HG03045 (cell line): Measurements from ENCODE around the gene SLC39A9.

Experiments used
- ATAC-seq: cut with Tn5 transposase; IDR thresholded peaks from one replicate; pipeline ENCODE4 v1.9.1; 2021; ENCODE audit warnings: mild to moderate bottlenecking, moderate library complexity; ENCODE audit not compliant: unreplicated experiment

SLC39A9 gene

DNA sequence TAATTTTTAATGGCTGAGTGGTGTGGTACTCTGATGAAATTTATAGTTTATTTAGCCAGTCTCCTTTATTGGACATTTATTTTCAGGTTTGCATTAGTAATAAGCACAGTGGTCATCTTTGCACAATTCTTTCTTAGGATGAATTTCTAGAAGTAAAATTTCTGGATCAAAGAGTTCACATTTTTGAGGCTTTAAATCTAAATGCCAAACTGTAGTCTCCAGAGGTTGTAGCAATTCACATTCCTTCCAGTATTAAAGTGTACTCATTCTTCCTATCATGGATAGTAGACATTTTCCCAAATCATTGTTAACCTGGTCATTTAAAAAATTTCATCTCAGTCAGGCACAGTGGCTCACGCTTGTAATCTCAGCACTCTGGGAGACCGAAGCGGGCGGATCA is 24.8 kb downstream of the SLC39A9 start:
- no peak for ATAC-seq

DNA sequence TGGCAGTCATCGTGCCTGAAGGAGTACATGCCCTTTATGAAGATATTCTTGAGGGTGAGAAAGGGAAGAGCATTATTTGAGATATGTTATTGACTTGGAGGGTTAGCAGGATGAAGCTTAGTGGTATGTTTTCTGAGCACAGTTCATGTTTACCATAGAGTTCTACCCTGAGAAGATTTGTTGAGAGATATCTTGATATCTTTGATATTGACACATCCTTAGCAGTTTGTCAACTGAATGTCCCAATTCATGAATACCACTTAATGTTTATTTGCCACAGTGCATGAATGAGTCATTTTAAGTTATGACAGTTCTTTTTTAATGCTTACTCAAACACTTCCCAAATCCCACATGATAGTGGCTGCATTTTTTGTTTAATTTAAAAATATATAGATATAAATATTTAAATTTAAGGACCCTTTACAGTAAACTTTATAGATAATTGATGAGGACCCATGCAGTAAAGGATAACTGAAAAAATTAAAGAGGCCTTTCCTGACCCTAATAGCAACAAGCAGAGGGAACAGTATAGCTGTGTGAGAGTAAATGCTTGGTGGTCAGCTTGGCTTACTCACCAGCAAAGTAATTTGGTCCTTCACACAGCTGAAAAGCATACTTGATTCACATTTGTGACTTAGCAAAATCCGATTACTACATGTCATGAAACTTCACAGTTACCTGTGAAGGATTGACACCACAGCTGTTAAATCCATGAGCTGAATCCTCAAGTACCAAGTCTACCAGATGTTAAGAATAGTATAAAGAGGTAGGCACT is 25.8 kb downstream of the SLC39A9 start:
- ATAC-seq = no peak

DNA sequence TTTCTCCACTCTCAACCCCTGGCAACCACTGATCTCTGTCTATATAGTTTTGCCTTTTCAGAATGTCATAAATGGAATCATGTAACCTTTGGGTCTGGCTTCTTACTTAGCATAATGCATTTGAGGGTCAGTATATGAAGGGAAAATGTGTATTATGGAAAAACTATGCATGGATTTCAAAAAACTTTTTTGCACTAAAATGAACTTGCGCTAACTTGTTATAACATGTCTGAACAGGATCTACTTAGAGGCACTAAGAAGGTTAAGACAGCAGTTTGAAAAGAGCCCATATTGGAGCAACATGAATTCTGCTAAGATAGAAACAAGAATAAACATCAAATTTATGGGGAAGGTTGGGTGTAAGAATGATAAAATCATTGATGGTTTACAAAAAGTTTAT is 29.1 kb downstream of the SLC39A9 start:
- ATAC-seq = no peak

DNA sequence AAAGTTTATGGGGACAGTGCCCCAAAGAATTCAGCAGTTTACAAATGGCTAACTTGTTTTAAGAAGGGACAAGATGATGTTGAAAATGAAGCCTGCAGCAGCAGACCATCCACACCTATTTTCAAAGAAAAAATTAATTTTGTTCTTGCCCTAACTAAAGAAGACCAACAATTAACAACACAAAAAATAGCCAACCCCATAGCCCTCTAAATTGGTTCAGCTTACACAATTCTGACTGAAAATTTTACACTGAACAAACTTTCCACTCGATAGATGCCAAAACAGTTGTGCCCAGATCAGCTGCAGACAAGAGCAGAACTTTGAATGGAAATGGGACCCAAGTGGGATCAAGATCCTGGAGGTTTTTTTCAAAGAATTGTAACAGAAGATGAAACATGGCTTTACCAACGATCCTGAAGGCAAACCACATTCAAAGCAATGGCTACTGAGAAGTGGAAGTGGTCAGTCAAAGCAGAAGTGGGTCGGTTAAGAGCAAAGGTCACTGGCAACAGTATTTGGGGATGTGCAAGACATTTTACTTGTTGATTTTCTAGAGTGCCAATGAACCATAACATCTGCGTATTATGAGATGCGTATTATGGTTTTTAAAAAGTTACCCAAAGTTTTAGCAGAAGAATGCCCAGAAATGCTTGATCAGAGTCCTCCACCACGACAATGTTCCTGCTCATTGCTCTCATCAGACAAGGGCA is 30.0 kb downstream of the SLC39A9 start:
- ATAC-seq = no peak

DNA sequence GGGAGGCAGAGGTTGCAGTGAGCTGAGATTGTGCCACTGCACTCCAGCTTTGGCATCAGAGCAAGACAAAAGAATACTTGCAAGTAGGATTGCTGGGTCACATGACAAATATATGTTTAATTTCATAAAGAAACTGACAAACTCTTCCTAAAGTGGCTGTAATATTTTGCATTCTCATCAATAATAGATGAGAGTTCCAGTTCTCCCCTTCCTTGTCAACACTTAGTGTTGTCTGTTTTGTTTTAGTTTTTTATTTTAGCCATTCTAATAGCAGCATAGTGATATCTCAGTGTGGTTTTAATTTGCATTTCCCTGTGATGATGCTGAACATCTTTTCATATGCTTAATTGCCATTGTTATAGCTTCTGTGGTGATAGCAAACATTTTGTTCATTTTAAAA is 31.2 kb downstream of the SLC39A9 start:
- no peak for ATAC-seq

DNA sequence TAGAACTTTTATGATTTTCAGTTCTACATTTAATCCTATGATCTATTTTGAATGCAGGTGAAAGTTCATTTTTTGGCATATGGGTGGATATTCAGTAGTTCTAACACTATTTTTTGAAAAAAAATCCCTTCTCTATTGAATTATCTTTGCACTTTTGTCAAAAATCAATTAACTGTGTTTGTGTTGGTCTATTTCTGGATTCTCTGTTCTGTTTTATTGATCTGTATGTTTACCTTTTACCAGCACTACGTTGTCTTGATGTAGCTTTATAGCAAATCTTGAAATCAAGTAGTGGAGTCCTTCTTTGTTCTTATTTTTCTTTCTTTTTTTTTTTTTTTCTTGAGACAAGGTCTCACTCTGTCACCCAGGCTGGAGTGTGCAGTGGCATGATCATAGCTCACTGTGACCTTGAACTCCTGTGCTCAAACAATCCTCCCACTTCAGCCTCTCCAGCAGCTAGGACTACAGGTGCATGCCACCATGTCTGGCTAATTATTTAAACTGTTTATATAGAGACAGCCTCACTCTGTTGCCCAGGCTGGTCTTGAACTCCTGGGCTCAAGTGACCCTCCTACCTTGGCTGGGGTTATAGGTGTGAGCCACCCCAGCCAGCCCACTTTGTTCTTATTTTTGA is 31.9 kb downstream of the SLC39A9 start:
- ATAC-seq = no peak

DNA sequence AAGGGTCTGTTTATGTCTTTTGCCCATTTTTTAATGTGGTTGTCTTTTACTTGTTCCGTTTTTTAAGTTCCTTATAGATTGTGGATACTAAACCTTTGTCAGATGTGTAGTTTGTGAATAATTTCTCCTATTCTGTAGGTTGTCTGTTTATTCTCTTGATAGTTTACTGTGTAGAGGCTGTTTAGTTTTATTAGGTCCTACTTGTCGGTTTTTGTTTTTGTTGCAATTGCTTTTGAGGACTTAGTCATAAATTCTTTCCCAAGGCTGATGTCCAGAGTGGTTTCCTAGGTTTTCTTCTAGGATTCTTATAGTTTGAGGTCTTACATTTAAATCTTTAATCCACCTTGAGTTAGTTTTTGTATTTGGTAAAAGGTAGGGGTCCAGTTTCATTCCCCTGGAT is 33.9 kb downstream of the SLC39A9 start:
- ATAC-seq = no peak

DNA sequence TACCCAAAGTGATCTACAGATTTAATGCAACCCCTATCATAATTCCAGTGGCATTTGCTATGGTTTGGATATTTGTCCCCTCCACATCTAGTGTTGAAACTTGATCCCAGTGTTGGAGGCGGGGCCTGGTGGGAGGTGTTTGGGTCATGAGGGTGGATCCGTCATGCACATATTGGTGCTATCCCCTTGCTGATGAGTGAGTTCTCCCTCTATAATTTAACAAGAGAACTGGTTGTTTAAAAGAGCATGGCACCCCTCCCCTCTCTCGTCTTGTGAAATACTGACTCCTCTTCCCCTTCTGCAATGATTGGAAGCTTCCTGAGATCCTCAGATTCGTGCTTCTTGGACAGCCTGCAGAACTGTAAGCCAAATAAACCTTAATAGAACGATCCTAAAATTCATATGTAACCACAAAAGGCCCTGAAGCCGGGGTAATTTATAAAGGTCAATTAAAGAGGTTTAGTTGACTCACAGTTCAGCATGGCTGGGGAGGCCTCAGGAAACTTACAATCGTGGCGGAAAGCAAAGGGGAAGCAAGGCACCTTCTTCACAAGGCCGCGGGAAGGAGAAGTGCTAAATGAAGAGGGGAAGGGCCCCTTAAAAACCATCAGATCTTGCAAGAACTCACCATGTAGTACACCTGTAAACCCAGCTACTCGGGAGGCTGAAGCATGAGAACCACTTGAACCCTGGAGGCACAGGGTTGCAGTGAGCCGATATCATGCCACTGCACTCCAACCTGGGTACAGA is 41.2 kb downstream of the SLC39A9 start:
- no peak for ATAC-seq

DNA sequence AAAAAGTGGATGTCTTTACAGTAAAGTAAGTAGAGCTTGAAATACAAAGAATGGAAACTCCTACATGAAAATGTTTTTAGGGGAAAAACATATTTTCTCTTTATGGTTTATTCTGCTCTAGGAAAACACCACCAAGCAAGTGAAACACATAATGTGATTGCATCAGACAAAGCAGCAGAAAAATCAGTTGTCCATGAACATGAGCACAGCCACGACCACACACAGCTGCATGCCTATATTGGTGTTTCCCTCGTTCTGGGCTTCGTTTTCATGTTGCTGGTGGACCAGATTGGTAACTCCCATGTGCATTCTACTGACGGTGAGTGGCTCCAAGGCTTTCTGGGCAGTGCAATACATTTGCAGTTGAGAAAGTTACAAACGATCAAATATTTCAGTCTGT is 43.5 kb downstream of the SLC39A9 start:
- peak; percentile 70 for ATAC-seq

DNA sequence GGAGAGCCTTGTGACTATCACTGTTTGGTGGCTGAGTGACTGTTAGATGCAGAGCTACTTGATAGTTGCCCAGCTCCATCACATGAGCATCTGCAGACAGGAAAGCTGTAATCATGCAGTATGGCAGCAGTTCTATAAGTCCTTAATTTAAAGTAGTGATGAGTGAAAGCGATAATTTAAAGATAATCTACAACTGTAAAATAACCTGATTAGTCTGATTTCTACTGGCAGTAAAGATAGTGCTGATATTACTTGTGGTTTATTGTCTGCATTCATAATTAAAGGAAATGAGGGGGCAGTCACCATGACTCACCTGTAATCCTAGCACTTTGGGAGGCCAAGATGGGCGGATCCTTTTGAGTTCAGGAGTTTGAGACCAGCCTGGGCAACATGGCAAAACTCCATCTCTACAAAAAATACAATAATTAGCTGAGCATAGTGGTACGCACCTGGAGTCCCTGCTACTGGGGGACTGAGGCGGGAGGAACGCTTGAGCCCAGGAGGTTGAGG is 44.9 kb downstream of the SLC39A9 start:
- ATAC-seq = no peak

DNA sequence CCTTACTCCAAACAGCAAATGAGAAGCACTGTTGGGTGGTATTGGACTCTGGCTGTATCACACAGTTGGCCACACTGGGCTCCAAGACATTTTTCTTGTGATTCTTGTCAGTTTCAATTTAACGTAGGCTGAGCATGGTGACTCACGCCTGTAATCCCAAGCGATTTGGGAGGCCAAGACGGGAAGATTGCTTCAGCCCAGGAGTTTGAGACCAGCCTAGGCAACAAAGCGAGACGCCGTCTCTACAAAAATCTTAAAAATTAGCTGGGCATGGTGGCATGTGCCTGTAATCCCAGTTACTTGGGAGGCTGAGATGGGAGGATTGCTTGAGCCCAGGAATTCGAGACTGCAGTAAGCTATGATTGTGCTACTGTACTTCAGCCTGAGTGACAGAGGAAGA is 50.7 kb downstream of the SLC39A9 start:
- ATAC-seq = no peak

DNA sequence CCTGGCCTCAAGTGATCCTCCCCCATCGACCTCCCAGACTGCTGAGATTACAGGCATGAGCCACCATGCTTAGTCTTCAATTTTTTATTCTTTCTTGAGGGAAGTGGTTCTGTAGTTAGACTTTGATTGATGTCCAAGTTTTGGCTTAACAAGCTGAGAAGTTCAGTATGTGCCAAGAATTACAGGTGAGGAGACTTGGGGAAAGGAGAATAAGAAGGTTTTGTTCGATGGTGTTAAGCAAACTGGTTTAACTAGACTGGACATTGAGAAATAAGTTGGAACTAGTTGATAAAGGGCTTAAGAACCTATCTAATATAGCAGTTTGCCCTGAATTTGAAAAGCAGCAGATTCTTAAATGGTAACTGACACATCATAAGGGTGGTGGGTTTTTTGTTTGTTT is 53.4 kb downstream of the SLC39A9 start:
- ATAC-seq = no peak

DNA sequence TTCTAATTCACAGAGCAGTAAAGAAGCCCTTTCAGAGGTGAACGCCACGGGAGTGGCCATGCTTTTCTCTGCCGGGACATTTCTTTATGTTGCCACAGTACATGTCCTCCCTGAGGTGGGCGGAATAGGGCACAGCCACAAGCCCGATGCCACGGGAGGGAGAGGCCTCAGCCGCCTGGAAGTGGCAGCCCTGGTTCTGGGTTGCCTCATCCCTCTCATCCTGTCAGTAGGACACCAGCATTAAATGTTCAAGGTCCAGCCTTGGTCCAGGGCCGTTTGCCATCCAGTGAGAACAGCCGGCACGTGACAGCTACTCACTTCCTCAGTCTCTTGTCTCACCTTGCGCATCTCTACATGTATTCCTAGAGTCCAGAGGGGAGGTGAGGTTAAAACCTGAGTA is 59.9 kb downstream of the SLC39A9 start:
- no peak for ATAC-seq

DNA sequence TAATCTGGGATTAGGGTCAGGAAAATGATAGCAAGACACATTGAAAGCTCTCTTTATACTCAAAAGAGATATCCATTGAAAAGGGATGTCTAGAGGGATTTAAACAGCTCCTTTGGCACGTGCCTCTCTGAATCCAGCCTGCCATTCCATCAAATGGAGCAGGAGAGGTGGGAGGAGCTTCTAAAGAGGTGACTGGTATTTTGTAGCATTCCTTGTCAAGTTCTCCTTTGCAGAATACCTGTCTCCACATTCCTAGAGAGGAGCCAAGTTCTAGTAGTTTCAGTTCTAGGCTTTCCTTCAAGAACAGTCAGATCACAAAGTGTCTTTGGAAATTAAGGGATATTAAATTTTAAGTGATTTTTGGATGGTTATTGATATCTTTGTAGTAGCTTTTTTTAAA is 60.6 kb downstream of the SLC39A9 start:
- ATAC-seq = no peak

DNA sequence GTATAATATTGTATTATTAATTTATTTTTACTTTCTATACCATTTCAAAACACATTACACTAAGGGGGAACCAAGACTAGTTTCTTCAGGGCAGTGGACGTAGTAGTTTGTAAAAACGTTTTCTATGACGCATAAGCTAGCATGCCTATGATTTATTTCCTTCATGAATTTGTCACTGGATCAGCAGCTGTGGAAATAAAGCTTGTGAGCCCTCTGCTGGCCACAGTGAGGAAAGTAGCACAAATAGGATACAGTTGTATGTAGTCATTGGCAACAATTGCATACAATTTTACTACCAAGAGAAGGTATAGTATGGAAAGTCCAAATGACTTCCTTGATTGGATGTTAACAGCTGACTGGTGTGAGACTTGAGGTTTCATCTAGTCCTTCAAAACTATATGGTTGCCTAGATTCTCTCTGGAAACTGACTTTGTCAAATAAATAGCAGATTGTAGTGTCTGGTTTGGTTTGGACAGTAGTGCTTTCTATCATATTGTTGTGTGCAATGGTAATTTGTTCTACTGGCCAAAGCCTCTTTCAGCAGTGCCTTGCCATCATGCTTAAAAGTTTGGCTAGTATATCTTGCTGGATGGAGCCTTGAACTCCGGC is 61.7 kb downstream of the SLC39A9 start:
- ATAC-seq = no peak

DNA sequence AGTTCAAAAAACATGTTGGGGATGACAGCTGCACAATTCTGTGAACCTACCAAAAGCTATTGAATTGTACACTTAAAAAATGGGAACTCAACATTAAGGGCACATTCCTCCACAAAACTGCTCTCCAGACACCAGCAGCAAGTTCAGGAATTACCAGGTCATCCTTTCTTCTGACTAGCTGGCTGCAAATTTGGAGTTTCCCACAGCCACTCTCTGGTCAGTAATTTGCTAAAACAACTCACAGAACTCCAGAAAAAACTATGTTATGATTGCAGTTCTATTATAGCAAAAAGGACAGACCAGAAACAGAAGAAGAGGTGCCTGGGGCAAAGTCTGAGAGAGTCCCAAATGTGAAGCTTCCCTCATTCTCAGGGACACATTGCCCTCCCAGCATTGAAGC is 65.9 kb downstream of the SLC39A9 start:
- ATAC-seq = no peak

DNA sequence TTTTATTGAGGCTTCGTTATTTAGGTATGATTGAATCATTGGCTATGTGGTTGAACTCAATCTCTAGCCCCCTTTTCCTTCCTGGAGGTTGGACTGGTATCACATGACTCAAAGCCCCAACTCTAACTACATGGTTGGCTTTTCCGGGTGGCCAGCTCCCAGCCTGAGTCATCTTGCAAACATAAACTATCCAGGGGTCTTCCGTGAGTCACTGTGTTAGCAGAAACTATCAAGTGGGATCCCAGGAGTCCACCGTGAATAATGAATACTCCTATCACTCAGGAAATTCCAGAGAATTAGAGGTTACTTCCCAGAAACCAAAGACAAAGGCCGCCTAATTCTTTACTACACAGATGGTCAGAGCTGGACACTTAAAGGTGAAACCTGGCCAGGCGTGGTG is 66.3 kb downstream of the SLC39A9 start:
- no peak for ATAC-seq

DNA sequence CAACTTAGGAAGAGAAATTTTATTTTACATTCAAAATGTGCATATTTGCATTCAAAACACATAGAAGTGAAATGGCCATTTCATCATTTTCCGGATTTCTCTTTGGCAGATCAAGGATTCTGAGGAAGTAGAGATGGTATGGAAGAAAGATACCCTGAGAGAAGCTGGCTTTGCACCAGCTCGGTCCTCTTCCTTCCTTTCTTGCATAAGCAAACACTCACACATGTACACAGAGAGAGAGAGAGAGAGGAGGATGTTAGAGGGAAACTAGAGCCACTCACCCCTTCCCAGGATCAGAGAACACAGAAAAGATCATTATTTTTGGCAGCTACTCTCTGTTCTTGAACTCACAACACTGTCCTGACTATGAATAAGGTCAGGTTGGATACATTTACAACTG is 70.5 kb downstream of the SLC39A9 start:
- ATAC-seq = no peak

DNA sequence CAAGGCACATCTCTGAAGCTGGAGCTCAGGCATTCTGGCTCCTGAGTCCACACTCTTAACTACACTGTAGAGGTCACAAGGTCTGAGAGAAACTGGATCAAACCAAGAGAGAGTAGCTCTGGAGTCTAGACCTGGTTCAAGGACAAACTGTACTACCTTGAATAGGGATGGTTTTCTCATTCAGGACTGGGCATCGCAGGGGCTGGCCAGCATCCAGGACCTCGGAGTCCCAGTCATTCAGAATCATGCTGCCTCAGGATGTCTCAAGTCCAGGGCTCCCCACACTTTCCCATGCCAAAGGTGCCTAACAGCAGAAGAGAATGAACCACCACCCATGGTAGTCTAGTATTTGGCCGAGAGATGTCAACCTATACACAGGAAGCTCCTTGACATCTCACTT is 72.9 kb downstream of the SLC39A9 start:
- no peak for ATAC-seq

DNA sequence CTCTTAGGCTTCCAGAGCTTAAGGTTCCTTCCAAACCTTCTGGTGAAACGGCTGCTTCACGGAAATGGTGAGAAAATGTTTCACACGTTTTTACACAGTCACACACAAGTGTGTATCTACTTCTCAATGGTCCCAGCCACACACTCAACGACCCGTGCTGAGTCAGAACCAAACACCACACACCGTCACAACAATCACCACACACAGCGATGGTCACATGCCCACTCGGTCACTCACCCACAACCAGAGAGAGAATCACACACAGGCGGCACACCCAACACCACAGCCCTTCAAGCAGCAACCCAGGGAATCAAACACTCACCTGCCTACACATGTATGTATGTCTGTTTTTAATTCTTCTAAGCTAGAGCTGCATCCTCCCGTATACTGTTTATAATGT is 73.4 kb downstream of the SLC39A9 start:
- ATAC-seq = no peak

DNA sequence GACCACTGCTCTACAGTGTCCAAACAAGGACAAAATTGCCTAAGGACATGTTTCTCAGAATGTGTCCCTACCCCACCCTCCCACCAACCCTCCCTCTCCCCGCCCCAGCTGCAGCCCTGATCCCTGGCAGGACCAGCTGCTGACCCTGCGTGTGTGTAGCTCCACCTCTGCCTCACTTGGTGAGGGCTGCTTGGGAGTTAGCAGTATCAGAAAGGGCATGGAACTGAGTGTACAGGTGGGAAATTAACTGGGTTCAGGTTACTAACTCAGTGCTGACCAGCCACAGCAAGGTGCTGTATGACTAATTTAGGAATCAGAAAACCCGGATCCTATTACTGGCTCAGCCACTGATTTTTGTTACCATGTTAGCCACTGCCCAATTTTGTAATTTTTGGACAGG is 74.8 kb downstream of the SLC39A9 start:
- no peak for ATAC-seq
